ENCODE results near the gene KIAA0930.

Gene KIAA0930

GRCh38 chr22:45216133-45217003 lies 24.3 kb downstream of the KIAA0930 start:
- no peak for DNase-seq

GRCh38 chr22:45212992-45213751 lies 27.5 kb downstream of the KIAA0930 start:
- DNase-seq = no peak

GRCh38 chr22:45212306-45212709 lies 28.4 kb downstream of the KIAA0930 start:
- DNase-seq = no peak

- DNase-seq = no peak
These were observed 28.8 kb downstream of the KIAA0930 start for GRCh38 chr22:45211848-45212247.

- DNase-seq = no peak
These were observed 29.3 kb downstream of the KIAA0930 start for GRCh38 chr22:45211435-45211834.

- no peak for DNase-seq
These were observed 29.7 kb downstream of the KIAA0930 start for GRCh38 chr22:45210991-45211390.

GRCh38 chr22:45210577-45210976 lies 30.1 kb downstream of the KIAA0930 start:
- no peak for DNase-seq

- DNase-seq = no peak
These were observed 30.5 kb downstream of the KIAA0930 start for GRCh38 chr22:45210174-45210573.

GRCh38 chr22:45208993-45209838 lies 31.5 kb downstream of the KIAA0930 start:
- DNase-seq = no peak

- DNase-seq = no peak
These were observed 32.0 kb downstream of the KIAA0930 start for GRCh38 chr22:45208696-45208992.

- DNase-seq = no peak
These were observed 32.6 kb downstream of the KIAA0930 start for GRCh38 chr22:45207981-45208664.

- no peak for DNase-seq
These were observed 33.2 kb downstream of the KIAA0930 start for GRCh38 chr22:45207533-45207932.

- no peak for DNase-seq
These were observed 34.5 kb downstream of the KIAA0930 start for GRCh38 chr22:45206233-45206632.

GRCh38 chr22:45205276-45205925 lies 35.3 kb downstream of the KIAA0930 start:
- DNase-seq = no peak

- no peak for DNase-seq
These were observed 35.9 kb downstream of the KIAA0930 start for GRCh38 chr22:45204819-45205218.

- no peak for DNase-seq
These were observed 36.5 kb downstream of the KIAA0930 start for GRCh38 chr22:45204241-45204640.

GRCh38 chr22:45203150-45203951 lies 37.3 kb downstream of the KIAA0930 start:
- DNase-seq = no peak

GRCh38 chr22:45202333-45203149 lies 38.2 kb downstream of the KIAA0930 start:
- no peak for DNase-seq

- DNase-seq = no peak
These were observed 38.9 kb downstream of the KIAA0930 start for GRCh38 chr22:45201678-45202332.

All from bone marrow (tissue), 2 donors.